ENCODE measurements around the gene LIPC.

- TF ChIP-seq POLR2A (IDR thresholded peaks at IDR 0.05), result no peak
- TF ChIP-seq CTCF (IDR thresholded peaks at IDR 0.05 in 4 of 5, conservative IDR thresholded peaks at IDR 0.05 in 1 of 5), result no peak
These were observed 51.6 kb downstream of the LIPC start for GRCh38 chr15:58483376-58483775.
